HG03103 (cell line): ENCODE measurements around the gene SF3B6.
"Not testable (repeated sequence)": the region's sequence is repeated elsewhere in the genome, so short reads cannot be mapped to it uniquely, and the experiment has no call there.

Experiments used
- ATAC-seq: cut with Tn5 transposase; IDR thresholded peaks from one replicate; pipeline ENCODE4 v1.9.1; 2021; ENCODE audit warnings: low read depth; ENCODE audit not compliant: unreplicated experiment

The SF3B6 gene

DNA sequence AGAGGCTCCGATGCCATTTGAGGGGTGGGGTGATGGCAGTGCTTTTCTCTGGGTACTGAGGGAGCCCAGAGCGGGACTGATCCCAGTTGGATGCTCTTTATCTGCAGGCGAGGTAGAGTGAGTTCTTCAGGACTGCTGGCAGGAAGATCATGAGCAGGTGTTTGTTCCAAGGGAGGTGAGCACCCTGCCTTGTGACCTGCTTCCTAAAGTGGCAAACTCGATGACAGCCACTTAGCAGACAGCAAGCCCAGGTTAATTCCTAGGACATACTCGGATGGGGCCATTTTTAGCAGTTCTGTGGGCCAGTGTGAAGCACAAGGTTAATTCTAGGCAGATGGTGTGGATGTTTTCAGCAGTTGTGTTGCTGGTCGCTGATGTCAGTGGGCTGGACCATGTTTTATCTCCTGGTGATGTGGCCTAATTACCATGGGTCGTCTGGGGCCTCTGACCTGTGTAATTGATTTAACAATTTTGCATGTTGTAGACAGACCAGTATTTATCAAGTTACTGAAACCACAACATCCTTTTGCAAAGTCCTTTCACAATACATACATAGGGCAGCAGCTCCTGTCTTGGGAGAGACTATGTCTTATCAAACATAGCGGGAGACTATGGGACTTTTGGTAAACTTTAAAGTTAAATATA is 21.6 kb downstream of the SF3B6 start:
- ATAC-seq, result no peak

DNA sequence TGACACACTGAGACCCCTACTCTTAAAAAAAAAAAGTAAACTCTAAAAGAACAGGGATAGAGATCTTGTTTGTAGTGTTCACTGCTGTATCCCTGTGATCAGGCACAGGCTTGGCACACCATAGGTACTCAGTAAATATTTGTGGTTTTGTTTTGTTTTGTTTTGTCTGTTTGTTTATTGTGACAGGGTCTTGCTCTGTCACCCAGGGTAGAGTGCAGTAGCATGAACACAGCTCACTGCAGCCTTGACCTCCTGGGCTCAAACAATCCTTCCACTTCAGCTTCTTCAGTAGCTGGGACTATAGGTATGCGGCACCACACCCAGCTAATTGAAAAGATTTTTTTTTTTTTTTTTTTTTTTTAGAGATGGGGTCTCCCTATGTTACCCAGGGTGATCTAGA is 23.2 kb downstream of the SF3B6 start:
- no peak for ATAC-seq

DNA sequence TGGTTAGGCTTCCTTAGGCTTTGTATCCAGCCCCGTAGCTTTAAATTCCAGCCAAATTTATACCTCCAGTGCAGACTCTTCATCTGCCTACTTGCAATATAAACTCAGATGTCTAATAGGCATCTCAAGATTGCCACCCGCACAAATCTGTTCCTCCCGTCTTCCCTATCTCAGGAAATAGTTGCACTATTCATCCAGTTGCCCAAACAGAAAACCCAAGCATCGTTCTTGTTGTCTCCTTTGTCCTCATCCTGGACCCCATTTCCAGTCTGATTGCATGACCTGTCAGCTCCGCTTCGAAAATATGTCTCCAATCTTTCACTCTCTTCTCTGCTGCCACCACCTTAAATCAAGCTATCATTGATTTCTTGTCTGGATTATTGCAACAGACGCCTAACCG is 24.3 kb downstream of the SF3B6 start:
- no peak for ATAC-seq

DNA sequence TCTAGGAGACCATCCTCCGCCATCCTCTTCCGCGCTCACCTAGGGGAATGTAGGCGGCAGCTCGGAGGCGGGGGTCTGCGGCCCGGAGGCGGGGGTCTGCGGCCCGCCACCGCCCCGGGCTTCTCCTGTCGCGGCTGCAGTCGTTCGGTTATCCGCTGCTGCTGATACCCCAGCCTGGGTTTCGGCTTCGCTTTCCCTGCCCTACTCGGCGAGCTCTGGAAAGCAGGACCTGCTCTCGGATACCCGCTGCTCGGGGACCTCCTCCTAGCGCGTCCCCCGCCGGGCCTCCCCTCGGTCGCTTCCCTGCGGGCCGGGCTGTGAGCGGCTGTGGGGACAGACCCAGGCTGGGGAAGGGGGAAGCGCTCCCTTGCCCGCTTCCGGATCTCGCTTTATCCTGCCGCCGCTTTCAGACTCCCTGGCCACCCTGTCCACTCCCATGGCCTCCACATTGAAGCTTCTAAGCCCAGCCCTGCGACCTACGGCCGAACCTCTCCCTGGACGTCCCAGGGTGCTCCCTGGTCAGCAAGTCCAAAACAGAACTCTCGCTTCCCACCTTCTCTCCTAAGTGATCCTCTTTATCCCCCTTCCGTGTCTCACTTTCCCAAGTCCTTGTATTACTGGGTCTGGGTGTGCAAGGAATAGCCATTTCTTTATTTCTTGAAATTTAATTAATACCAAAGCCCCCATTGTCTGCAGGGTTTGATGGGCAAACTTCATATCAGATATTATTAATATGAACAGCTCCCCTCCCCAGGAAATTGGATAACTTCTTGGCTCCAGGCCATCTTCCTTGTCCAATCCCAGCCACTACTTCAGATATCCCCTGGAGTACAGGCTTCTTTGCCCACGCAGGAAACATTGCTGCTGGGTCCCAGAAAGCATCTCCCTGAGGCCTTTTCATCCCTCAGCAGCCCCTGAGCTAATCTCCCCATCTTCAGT is 25.8 kb downstream of the SF3B6 start:
- no peak for ATAC-seq

DNA sequence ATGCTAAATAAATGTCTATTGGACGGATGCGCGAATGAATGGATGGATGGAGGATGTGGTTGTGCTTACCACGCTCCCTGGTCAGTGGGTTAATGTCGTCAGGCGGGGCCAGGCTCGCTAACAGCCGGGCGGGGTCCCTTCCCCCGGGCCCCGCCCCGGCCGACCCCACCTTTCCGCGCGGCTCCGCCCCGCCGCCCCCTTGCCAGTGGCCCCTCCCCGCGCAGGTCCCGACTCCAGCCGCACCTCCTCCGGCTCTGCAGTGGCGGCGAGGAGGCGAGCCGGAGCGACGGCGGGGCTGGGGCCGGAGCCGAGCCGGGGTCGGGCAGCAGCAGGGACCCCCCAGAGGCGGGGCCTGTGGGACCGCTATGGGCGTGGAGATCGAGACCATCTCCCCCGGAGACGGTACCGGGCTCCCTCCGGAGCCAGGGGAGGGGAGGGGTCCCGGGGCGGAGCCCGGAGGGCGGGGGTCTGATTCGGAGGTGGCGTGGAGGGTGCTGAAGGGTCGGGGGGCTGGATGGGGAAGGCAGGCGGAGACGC is 26.6 kb downstream of the SF3B6 start, which contains the start of gene FKBP1B:
TSS of gene FKBP1B (plus strand) at position 257 of the 537 bp plus-strand sequence. CDS start at position 366, 109 bp downstream.
- no peak for ATAC-seq

DNA sequence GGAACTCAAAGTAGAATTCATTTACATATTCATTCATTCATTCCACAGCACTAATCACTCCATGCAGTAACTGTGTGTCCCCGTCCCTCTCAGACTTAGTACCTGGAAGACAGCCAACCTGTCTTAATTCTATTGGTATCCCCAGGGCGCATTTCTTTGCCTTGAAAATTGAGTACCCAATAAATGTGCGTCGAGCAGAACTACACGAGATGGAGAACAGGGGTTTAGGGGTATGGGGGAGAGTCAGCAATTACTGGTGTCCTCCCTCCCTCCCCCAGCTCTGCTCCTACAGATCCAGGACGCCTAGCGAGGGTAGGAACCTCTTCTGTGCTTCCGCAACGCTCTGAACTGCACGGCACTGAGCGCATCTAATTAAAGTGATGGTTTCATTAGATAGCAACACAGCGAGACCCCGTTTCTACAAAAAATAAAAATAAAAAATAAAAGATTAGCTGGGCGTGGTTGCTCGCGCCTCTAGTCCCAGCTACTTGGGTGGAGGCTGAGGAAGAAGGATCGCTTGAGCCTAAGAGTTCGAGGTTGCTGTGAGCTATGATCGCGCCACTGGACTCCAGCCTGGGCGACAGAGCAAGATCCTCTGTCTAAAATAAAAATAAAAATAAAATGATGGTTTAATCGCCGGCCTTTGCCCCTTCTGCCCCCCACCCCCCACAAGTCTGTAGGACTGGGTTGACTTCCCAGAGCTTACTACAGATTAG is 27.2 kb downstream of the SF3B6 start:
- no peak for ATAC-seq

DNA sequence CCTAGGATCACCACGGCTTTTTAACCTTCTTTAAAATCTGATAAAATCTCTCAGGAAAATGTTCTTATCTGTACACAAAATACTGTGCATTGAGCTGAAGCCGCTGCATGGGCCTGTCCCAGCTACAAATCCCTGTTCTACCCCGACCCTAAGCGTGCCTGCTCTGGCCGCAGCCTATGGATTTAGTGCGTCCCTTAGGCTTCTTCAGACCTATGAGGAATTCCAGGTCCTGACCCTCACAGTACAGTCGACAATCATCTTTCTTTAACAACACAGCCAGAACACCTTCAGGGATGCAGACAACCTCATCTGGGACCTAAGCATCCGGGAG is 28.5 kb downstream of the SF3B6 start:
- ATAC-seq, result peak; percentile 4

DNA sequence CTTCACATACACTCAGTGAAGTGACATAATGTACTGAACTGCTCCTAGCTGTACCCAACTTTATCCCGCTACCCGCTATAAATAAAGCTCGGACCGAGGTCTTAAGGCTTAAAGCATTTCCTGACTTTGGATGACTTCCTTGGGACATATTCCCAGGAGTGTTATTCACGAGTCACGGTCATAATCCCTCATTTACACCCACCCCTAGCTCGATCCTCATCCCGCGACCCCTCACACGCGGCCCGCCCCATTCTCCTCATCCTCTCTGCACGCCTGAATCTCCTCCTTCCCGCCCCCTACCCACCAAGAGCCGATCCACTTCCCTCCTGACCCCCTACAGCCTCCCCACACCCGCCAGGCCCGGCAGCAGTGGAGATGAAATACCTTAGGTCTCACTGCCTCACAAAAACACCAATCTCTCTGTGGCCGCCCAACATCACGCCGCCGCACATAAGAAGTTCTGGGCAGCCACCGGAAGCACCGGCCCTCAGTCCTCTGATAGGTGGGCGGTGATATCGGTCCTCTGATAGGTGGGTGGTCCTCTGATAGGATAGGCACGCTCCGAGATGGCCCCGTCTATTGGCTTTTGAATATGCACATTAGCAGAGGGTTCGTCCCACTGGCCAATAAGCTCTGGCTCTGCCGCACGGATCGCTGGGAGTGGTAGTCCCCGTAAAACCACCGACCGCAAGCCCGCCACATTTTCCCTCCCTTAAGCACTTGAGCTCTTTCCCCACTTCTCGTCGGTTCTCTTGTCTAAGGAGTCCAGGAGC is 29.0 kb downstream of the SF3B6 start, which contains the start of gene WDCP:
TSS of gene WDCP (minus strand) at position 462 of the 773 bp plus-strand sequence. CDS start 7,897 bp downstream, outside the sequence.
- ATAC-seq, result peak; percentile 99

DNA sequence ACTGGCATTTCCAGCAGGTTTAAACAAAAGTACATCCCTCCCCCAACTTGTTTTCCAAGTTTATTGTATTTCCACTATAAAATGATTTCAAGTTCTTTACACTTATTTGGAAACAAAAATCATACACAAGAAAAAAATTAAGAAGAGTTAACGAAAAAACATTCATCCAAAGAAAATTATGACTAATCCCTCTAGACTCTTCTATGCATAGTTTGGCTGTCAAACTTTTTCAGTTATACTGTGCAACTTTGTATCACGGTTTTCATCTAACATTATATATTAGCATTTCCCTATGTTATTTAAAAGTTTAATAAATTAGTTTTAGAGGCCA is 29.6 kb downstream of the SF3B6 start:
- ATAC-seq, result no peak

DNA sequence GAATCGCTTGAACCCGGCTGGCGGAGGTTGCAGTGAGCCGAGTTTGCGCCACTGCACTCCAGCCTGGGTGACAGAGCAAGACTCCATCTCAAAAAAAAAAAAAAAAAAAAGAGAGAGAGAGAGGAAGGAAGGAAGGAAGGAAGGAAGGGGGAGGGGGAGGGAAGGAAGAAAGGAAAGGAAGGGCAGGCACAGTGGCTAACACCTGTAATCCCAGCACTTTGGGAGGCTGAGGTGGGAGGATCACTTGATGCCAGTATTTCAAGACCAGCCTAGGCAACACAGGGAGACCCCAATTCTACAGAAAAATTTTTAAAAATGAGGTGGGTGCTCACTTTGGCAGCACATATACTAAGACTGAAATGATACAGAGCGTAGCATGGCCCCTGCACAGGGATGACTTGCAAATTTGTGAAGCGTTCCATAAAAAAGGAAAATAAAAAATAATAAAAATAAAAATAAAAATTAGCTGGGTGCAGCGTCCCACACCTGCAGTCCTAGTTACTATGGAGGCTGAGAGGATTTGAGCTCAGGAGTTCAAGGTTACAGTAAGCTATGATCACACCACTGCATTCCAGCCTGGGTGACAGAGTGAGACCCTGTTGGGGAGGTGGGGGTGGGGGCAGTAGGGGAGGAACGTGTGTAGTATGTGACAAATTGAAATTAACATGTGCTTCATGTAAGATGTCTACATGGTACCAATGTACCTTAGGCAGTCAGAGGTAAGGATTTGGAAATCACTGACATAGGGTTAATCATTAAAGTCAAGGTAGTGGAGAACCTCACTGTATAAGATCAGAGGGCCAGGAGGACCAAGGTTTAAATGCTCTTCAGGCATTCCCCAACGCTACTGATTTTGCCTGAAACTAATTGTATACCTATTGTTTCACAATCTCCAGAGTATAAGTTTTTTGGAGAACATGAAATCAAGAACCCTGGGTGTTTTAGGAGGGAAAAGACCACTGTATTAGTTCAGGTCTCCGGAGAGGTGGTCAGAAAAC is 30.3 kb downstream of the SF3B6 start:
- no peak for ATAC-seq

DNA sequence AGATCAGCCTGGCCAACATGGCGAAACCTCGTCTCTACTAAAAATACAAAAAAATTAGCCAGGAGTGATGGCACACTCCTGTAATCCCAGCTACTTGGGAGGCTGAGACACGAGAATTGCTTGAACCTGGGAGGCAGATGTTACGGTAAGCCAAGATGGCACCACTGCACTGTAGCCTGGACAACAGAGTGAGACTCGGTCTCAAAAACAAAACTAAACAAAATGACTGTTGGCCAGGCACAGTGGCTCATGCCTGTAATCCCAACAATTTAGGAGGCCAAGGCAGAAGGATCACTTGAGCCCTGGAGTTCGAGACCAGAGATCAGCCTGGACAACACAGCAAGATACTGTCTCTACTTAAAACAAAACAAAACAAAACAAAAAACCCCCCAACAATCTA is 33.0 kb downstream of the SF3B6 start:
- not testable (repeated sequence) for ATAC-seq

DNA sequence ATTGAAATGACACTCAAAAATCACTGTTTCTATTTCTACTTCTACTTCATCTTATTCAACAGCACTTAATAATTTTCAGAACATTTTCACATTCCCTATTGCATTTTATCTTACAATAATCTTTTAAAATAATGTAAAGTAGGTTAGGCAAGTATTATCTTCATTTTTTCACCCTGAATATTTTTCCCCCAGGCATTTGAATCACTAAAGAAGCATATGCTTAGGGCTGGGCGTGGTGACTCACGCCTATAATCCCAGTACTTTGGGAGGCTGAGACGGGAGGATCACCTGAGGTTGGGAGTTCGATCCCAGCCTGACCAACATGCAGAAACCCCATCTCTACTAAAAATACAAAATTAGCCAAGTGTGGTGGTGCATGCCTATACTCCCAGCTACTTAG is 35.6 kb downstream of the SF3B6 start:
- ATAC-seq, result no peak

DNA sequence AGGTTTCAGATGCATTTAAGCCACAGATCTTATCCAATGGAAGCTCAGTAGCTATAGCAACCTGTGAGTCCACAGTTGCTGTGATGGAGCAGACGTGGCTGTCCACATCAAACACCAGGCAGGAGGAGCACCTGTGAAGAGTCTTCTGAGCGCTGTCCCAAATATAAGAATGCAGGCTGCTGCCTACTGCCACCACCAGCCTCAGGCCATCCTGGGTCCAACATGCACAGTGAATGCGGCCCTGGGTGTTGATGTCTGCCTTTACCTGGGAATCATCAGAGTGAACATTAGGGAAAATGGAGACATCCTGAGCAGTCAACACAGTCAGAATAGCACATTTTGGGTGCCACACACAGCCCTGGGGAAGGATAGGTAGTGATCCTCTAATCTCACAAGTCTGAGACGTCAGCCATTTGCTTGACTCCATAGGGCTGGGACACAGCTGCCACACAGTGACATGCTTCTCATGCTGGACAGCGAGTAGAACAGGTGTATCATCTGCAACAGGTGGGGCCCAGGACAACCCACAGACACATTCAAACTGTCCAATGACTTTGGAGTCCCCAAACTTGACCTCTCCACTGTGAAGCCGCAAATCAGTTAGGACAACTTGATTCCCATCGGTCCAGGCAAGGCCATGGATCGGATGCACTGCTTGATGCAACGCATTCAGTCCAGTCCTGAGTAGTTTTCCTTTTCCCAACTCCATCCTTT is 37.2 kb downstream of the SF3B6 start:
- ATAC-seq, result no peak

DNA sequence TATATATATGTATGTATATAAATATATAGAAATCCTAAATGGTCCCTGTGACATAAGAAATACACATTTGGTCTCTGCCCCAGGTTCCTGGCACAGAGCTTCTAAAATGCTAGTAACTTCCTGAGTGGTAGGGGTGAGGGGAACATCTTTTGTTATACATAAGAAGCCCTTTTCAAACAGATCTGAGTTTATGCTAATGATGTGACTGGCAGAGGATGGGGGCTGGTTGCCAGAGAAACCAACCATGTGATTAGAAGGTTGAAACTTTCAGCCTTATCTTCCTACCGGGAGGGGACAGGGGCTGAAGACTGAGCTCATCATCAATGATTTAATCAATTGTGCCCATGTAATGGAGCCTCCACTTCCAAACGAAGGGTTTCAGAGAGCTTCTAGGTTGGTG is 49.9 kb downstream of the SF3B6 start:
- ATAC-seq, result no peak

DNA sequence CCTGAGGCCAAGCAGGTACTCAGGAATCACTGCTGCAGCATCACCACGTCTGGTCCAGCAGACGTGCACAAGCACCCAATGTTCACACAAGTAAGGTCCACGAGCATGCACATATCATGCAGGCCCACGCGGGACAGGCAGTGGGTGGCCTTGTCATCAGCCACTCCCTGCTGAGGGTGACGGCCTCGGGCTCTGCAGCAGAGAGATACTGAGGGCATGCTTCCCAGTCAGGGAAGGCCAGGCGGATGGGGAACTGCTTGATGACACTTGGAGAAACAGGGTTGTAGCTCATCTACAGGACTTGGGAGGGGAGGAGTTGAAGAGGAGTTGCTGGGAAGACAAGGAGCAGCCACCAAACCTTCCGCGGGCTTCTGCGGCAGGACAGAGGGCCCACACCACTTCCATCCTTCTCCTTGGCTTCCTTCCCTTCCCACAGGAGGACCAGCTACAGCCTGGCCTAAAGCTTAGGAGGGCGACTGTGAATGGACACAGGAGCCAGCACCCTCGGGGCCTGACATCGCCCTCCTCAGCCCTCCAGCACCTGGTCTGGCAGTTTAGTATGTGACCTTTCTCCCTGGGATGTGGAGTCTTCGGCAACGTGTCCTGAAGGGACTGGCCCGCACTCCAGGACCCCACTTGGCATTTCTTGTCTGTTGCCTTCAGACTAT is 51.0 kb downstream of the SF3B6 start:
- ATAC-seq, result no peak

DNA sequence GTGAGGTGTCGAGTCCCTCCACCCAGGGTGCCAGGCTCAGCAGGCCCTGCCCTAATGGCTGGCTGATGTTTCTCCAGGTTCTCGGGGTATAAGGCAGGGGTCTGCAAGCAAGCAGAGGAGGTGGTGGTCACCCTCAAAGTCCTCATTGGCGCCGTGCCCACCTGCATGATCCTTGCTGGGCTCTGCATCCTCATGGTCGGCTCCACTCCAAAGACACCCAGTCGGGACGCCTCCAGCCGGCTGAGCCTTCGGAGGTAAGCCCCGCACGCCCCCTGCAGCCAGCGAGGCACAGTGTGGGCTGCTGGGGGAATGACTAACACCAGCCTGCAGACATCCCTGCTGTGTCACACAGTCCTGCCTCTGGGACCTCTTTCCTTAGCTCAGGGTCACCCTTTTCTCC is 52.1 kb downstream of the SF3B6 start:
- ATAC-seq, result no peak

DNA sequence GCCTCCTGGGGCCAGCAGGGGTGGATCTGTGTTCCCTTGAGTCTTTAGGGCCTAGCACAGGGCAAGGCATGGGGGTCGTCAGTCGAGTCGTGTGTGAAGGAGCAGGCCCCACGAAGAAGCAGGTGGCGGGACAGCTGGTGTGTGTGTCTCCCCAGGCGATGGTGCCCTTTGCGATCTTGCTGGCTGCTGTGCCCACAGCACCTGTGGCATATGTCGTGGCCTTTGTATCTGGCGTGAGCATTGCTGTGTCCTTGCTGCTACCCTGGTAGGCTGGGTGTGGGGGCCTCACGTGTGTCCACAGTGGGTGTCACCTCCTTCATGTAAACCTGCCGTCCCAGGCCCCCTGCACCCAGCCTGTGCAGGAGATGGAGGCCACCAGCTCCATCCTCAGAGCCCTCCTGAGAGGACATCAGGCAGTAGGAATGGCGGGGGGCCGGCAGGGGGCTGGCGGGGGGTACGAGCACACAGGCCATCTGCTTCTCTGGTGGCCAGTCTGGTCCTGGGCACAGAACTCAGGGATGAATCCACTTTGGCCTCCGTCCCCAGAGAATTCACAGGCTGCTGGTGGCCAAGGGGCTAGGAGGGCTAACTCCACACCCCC is 53.1 kb downstream of the SF3B6 start:
- ATAC-seq, result no peak
